A549 (cell line): ENCODE results near the gene ADTRP. TPM values are rescaled to one million over a fixed set of nuclear protein-coding genes. Genes with fewer than 3 reads are reported as not detected.

Source experiments
- ATAC-seq, 2 experiments: fragments of 200-7000 bp in 1 of 2; fragments of >200 bp in 1 of 2; cut with Nextera tagmentation in 1 of 2; cut with Tn5 transposase in 1 of 2; 3 replicates each; pipeline versions ENCODE4 v1.8.0 to v1.9.1; 2018 to 2020; ENCODE audit warnings: mild to moderate bottlenecking in 1 of 2, moderate library complexity in 1 of 2
- CTCF ChIA-PET: fragments of 300-600 bp; sonication (Branson Sonifier 250); formaldehyde crosslinking; extraction: SDS; loops from one replicate; lab custom pipeline; 2021; ENCODE audit warnings: antibody characterized with exemption, inconsistent platforms; lab: Yijun Ruan, JAX
- POLR2A ChIA-PET: fragments of 350-600 bp; formaldehyde crosslinking; extraction: SDS; loops from one replicate; lab custom pipeline; 2021; ENCODE audit warnings: antibody characterized with exemption, inconsistent platforms; lab: Yijun Ruan, JAX
- DNase-seq, 2 experiments: peaks; one replicate each; pipeline versions ENCODE4 v3.0.0 to v3.0.0-alpha.2; 2011 to 2016; ENCODE audit warnings: low read depth in 1 of 2, low spot score in 1 of 2
- FAIRE-seq: peaks from 2 replicates; lab custom pipeline; 2011; peaks lifted over from hg19 to GRCh38; lab: Jason Lieb, UNC
- H3K27ac ChIP-seq, 2 experiments: fragments of >200 bp; sonication (Bioruptor Twin); formaldehyde crosslinking; 3 replicates each; pipeline ENCODE4 v1.5.1; 2016 to 2017
- H3K4me1 ChIP-seq: fragments of >200 bp; sonication (Bioruptor Twin); formaldehyde crosslinking; 3 replicates; pipeline ENCODE4 v1.6.1; 2016
- H3K4me2 ChIP-seq: fragments of >200 bp; sonication (Bioruptor Twin); formaldehyde crosslinking; 3 replicates; pipeline ENCODE4 v1.6.1; 2016
- H3K4me3 ChIP-seq: fragments of >200 bp; sonication (Bioruptor Twin); formaldehyde crosslinking; 3 replicates; pipeline ENCODE4 v1.5.1; 2016
- H3K9me3 ChIP-seq: fragments of >200 bp; sonication (Bioruptor Twin); formaldehyde crosslinking; 3 replicates; pipeline ENCODE4 v1.6.1; 2016
- BCL3 ChIP-seq: fragments of >200 bp; sonication (Bioruptor Twin); formaldehyde crosslinking; IDR thresholded peaks from 3 replicates; pipeline ENCODE4 v1.6.1; 2016
- BHLHE40 ChIP-seq: IDR thresholded peaks from 2 replicates; pipeline ENCODE4 v1.6.1; 2012; ENCODE audit warnings: low read depth, low read length, inconsistent platforms
- CBX2 ChIP-seq: fragments of 200-600 bp; sonication (generic); IDR thresholded peaks from 2 replicates; pipeline ENCODE4 v1.6.1; 2016; ENCODE audit warnings: low read depth, mild to moderate bottlenecking, borderline replicate concordance
- CEBPB ChIP-seq, 2 experiments: fragments of >200 bp in 1 of 2; sonication (Bioruptor Twin) in 1 of 2; formaldehyde crosslinking in 1 of 2; IDR thresholded peaks; 2 replicates each; pipeline ENCODE4 v1.6.1; 2012 to 2016
- CHD2 ChIP-seq: fragments of 150-350 bp; IDR thresholded peaks from 2 replicates; pipeline ENCODE4 v1.6.1; 2014; ENCODE audit warnings: low read length; ENCODE audit not compliant: partially characterized antibody
- CTCF ChIP-seq: fragments of >200 bp; sonication (Bioruptor Twin); formaldehyde crosslinking; IDR thresholded peaks from 3 replicates; pipeline ENCODE4 v1.5.1; 2016
- E2F6 ChIP-seq: IDR thresholded peaks from 2 replicates; pipeline ENCODE4 v1.6.1; 2012; ENCODE audit warnings: low read depth, borderline replicate concordance
- EHF ChIP-seq: fragments of 250-450 bp; sonication (Bioruptor Pico); IDR thresholded peaks from 2 replicates; pipeline ENCODE4 v1.5.0; 2020; ENCODE audit warnings: mild to moderate bottlenecking
- ESRRA ChIP-seq: fragments of 150-350 bp; IDR thresholded peaks from 2 replicates; pipeline ENCODE4 v1.6.1; 2014; ENCODE audit warnings: mild to moderate bottlenecking, low read length, borderline replicate concordance
- FOXS1 ChIP-seq: fragments of 250-450 bp; sonication (Bioruptor Pico); IDR thresholded peaks from 2 replicates; pipeline ENCODE4 v1.5.0; 2020; ENCODE audit warnings: mild to moderate bottlenecking, moderate library complexity
- HDAC2 ChIP-seq: fragments of 200-600 bp; sonication (generic); IDR thresholded peaks from 2 replicates; pipeline ENCODE4 v1.6.1; 2016
- HES2 ChIP-seq: fragments of >200 bp; sonication (Bioruptor Twin); formaldehyde crosslinking; IDR thresholded peaks from 2 replicates; pipeline ENCODE4 v1.6.1; 2016
- HOXA7 ChIP-seq: fragments of 250-450 bp; sonication (Bioruptor Pico); IDR thresholded peaks from 2 replicates; pipeline ENCODE4 v1.5.0; 2020; ENCODE audit warnings: mild to moderate bottlenecking, moderate library complexity
- KDM1A ChIP-seq: fragments of 200-600 bp; sonication (generic); IDR thresholded peaks from 2 replicates; pipeline ENCODE4 v1.6.1; 2016; ENCODE audit warnings: low read depth, mild to moderate bottlenecking
- MYC ChIP-seq: IDR thresholded peaks from 2 replicates; pipeline ENCODE4 v1.6.1; 2012; ENCODE audit warnings: mild to moderate bottlenecking, inconsistent platforms, low read length, improper control_type of control experiment, borderline replicate concordance
- NFE2L2 ChIP-seq: fragments of 150-350 bp; conservative IDR thresholded peaks from 2 replicates; pipeline ENCODE4 v1.6.1; 2014; ENCODE audit warnings: low read length
- NPAS2 ChIP-seq: fragments of 250-450 bp; sonication (Bioruptor Pico); IDR thresholded peaks from 2 replicates; pipeline ENCODE4 v1.8.0; 2022; ENCODE audit warnings: mild to moderate bottlenecking, moderate library complexity, borderline replicate concordance
- POLR2AphosphoS2 ChIP-seq: conservative IDR thresholded peaks from 2 replicates; pipeline ENCODE4 v1.6.1; 2012; ENCODE audit warnings: low read length, improper control_type of control experiment, inconsistent platforms
- RAD21 ChIP-seq, 2 experiments: fragments of >200 bp in 1 of 2; sonication (Bioruptor Twin) in 1 of 2; formaldehyde crosslinking in 1 of 2; IDR thresholded peaks in 1 of 2; conservative IDR thresholded peaks in 1 of 2; 2 replicates in 1 of 2; 3 replicates in 1 of 2; pipeline ENCODE4 v1.6.1; 2012 to 2018; ENCODE audit warnings: inconsistent platforms in 1 of 2
- RARB ChIP-seq: fragments of 250-450 bp; sonication (Bioruptor Pico); IDR thresholded peaks from 2 replicates; pipeline ENCODE4 v1.8.0; 2021; ENCODE audit warnings: mild to moderate bottlenecking, moderate library complexity
- RNF2 ChIP-seq: fragments of 200-600 bp; sonication (generic); IDR thresholded peaks from 2 replicates; pipeline ENCODE4 v1.6.1; 2016; ENCODE audit warnings: low read depth, mild to moderate bottlenecking, antibody characterized with exemption, moderate library complexity, borderline replicate concordance
- SMC3 ChIP-seq: fragments of >200 bp; sonication (Bioruptor Twin); formaldehyde crosslinking; IDR thresholded peaks from 3 replicates; pipeline ENCODE4 v1.6.1; 2018; ENCODE audit warnings: inconsistent platforms
- SREBF2 ChIP-seq: fragments of 450-650 bp; IDR thresholded peaks from 2 replicates; pipeline ENCODE4 v1.6.1; 2014; ENCODE audit warnings: mild to moderate bottlenecking, moderate library complexity
- TFCP2L1 ChIP-seq: fragments of 250-450 bp; sonication (Bioruptor Pico); IDR thresholded peaks from 2 replicates; pipeline ENCODE4 v1.5.0; 2021; ENCODE audit warnings: mild to moderate bottlenecking
- ZC3H11A ChIP-seq: fragments of 450-650 bp; IDR thresholded peaks from 2 replicates; pipeline ENCODE4 v1.6.1; 2014; ENCODE audit warnings: antibody characterized with exemption, mild to moderate bottlenecking
- ZNF302 ChIP-seq: fragments of 250-450 bp; sonication (Bioruptor Pico); IDR thresholded peaks from 2 replicates; pipeline ENCODE4 v1.9.0; 2021; ENCODE audit warnings: inconsistent platforms, mild to moderate bottlenecking, moderate library complexity
- WGBS: methylation state at CpG from one replicate; pipeline ENCODE4 v1.1.6; 2017; ENCODE audit errors: missing lambda C conversion rate; 5-methylcytosine and 5-hydroxymethylcytosine counted together
- polyA plus RNA-seq, 4 experiments: library from polyadenylated mRNA; depleted of rRNA in 3 of 4; stranded (reverse); fragments of >200 nt; fragmentation: RNase III in 1 of 4; extraction: RNeasy Plus Mini Kit Qiagen cat#74134 plus additional on column Dnase treatment in 1 of 4; gene quantifications; 2 replicates in 3 of 4; 3 replicates in 1 of 4; pipeline ENCODE4 v1.2.3, GENCODE V29; 2011 to 2017

ADTRP gene
- polyA plus RNA-seq, 2 of the 4 experiments (the other 2 are of a cell fraction) = 0.57 to 0.59 TPM

GRCh38 chr6:11767978-11768756 lies 10.4 kb downstream of the ADTRP start:
- H3K4me1 ChIP-seq = peaks cover 72% of the 10 kb centered on the region
- no peak overlapping the region for H3K4me3 ChIP-seq
- ATAC-seq = no peak
- POLR2A ChIA-PET = no interaction called here
- H3K9me3 ChIP-seq = 0 out of 3 replicates have a peak, but pooled peaks cover 3% of the 10 kb centered on the region
- no peak overlapping the region for H3K4me2 ChIP-seq
- DNase-seq = no peak
- CTCF ChIA-PET = interaction anchor here (0.9 to 2.0 kb wide), 3 partner anchors 113 to 519 kb away, joined by 3 to 4 read pairs (median 3); no protein-coding TSS in a partner anchor
- TF ChIP-seq CEBPB (IDR thresholded peaks at IDR 0.05) (no peak), HOXA7 (CRISPR knock-in tag) (no peak), ESRRA (no peak), SMC3 (no peak), BHLHE40 (no peak), RARB (CRISPR knock-in tag) (no peak), RAD21 (conservative IDR thresholded peaks at IDR 0.05 in 1 of 2, IDR thresholded peaks at IDR 0.05 in 1 of 2) (no peak), MYC (no peak), CHD2 (no peak), NFE2L2 (no peak), POLR2AphosphoS2 (no peak), HES2 (no peak), CTCF (no peak), BCL3 (no peak), EHF (CRISPR knock-in tag) (no peak), CBX2 (no peak), ZC3H11A (no peak), SREBF2 (no peak), ZNF302 (CRISPR knock-in tag) (no peak), E2F6 (no peak)
- H3K27ac ChIP-seq = peak overlapping the region; percentile 83 to 92
- WGBS = 92% methylated on average over 7 of the region's 7 CpGs
- no peak for FAIRE-seq

GRCh38 chr6:11767458-11767857 lies 11.1 kb downstream of the ADTRP start:
- ChIA-PET POLR2A (interaction anchor here (1.6 kb wide), 1 partner anchor 245 kb away, joined by 4 read pairs; no protein-coding TSS in a partner anchor), CTCF (interaction anchor here (0.9 to 2.0 kb wide), 2 partner anchors 112 to 520 kb away, joined by 3 to 4 read pairs; no protein-coding TSS in a partner anchor)
- Histone ChIP-seq H3K4me2 (peak overlapping the region; percentile 60), H3K4me1 (peaks cover 65% of the 10 kb centered on the region), H3K27ac (peak overlapping the region; percentile 83 to 92), H3K4me3 (no peak overlapping the region), H3K9me3 (0 out of 3 replicates have a peak, but pooled peaks cover 3% of the 10 kb centered on the region)
- ATAC-seq = no peak
- DNase-seq = no peak
- TF ChIP-seq NPAS2 (CRISPR knock-in tag) = no peak
- no peak for TF ChIP-seq FOXS1 (CRISPR knock-in tag)
- TF ChIP-seq HDAC2 = no peak
- no peak for TF ChIP-seq TFCP2L1 (CRISPR knock-in tag)
- no peak for TF ChIP-seq RNF2
- TF ChIP-seq KDM1A = no peak
- 93% methylated on average over 2 of the region's 2 CpGs for WGBS
- FAIRE-seq = no peak
